HEK293 (cell line): Measurements from ENCODE around the gene PSMA7.

Experiments
- YY1 ChIP-seq: fragments of 450-650 bp; formaldehyde crosslinking; IDR thresholded peaks from 2 replicates; pipeline ENCODE4 v1.5.1; 2018; ENCODE audit warnings: missing biosample characterization, missing genetic modification characterization
- ZBTB21 ChIP-seq: fragments of 450-650 bp; formaldehyde crosslinking; IDR thresholded peaks from 2 replicates; pipeline ENCODE4 v1.5.1; 2017; ENCODE audit warnings: missing biosample characterization, missing genetic modification characterization
- ZNF112 ChIP-seq: fragments of 450-650 bp; formaldehyde crosslinking; IDR thresholded peaks from 2 replicates; pipeline ENCODE4 v1.5.0; 2017; ENCODE audit warnings: missing biosample characterization, missing genetic modification characterization
- ZNF175 ChIP-seq: fragments of 450-650 bp; formaldehyde crosslinking; IDR thresholded peaks from 2 replicates; pipeline ENCODE4 v1.5.1; 2016; ENCODE audit warnings: missing biosample characterization, missing genetic modification characterization
- ZNF341 ChIP-seq: fragments of 450-650 bp; formaldehyde crosslinking; IDR thresholded peaks from 2 replicates; pipeline ENCODE4; 2016; ENCODE audit warnings: low read depth, missing biosample characterization, missing genetic modification characterization
- ZNF692 ChIP-seq: fragments of 450-650 bp; formaldehyde crosslinking; IDR thresholded peaks from 2 replicates; pipeline ENCODE4 v1.5.1; 2016; ENCODE audit warnings: missing biosample characterization, missing genetic modification characterization
- ZSCAN5A ChIP-seq: fragments of 450-650 bp; formaldehyde crosslinking; IDR thresholded peaks from 2 replicates; pipeline ENCODE4 v1.5.1; 2016; ENCODE audit warnings: missing biosample characterization, missing genetic modification characterization
- TF ChIP-seq, protein P1 (sequence below): fragments of 450-650 bp; formaldehyde crosslinking; IDR thresholded peaks from 2 replicates; pipeline ENCODE4 v1.5.1; 2016; ENCODE audit warnings: missing biosample characterization, missing genetic modification characterization
- TF ChIP-seq, protein P2 (sequence below): fragments of 450-650 bp; formaldehyde crosslinking; IDR thresholded peaks from 2 replicates; pipeline ENCODE4 v1.5.1; 2016; ENCODE audit warnings: missing biosample characterization, missing genetic modification characterization

DNA sequence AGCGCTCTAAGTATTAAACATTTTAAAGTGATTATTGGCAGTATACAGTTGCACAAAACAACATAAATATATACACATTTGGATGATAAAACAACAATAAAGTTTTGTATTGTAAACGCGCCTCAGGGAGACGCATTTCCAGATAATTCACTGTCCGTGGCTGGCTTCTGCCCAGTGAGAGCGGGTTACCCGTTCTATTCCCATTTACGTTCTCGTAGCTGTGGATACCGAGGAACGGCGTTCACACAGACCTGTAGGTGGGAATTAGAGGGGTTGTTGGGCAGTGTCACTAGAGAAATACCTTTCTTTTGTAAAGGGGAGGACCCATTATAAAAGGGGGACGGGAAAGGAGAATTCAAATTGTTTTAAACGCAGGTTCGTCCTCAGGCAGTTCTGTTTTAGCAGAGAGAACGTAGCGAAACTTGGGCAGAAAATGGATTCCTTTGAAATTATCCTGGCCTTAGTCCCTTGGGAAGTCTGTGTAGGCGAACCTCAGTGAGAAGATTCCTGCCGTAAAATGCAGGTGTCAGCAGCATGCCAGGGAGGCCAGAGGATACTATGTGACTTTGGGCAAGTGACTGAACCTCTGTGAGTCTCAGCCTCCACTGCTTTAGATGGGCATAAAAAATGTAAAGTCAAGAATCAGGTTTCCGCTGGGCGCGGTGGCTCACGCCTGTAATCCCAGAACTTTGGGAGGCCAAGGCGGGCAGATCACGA, 40.4 kb upstream of the PSMA7 start:
- TF ChIP-seq, protein P1, sequence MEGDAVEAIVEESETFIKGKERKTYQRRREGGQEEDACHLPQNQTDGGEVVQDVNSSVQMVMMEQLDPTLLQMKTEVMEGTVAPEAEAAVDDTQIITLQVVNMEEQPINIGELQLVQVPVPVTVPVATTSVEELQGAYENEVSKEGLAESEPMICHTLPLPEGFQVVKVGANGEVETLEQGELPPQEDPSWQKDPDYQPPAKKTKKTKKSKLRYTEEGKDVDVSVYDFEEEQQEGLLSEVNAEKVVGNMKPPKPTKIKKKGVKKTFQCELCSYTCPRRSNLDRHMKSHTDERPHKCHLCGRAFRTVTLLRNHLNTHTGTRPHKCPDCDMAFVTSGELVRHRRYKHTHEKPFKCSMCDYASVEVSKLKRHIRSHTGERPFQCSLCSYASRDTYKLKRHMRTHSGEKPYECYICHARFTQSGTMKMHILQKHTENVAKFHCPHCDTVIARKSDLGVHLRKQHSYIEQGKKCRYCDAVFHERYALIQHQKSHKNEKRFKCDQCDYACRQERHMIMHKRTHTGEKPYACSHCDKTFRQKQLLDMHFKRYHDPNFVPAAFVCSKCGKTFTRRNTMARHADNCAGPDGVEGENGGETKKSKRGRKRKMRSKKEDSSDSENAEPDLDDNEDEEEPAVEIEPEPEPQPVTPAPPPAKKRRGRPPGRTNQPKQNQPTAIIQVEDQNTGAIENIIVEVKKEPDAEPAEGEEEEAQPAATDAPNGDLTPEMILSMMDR (tag by site-specific recombination), result no peak
- no peak for TF ChIP-seq ZNF112 (tag by site-specific recombination)
- TF ChIP-seq ZBTB21 (tag by site-specific recombination), result no peak
- no peak for TF ChIP-seq ZSCAN5A (tag by site-specific recombination)
- TF ChIP-seq ZNF341 (tag by site-specific recombination), result no peak
- TF ChIP-seq YY1 (tag by site-specific recombination), result no peak
- no peak for TF ChIP-seq ZNF692
- TF ChIP-seq ZNF175 (tag by site-specific recombination), result no peak
- TF ChIP-seq, protein P2, sequence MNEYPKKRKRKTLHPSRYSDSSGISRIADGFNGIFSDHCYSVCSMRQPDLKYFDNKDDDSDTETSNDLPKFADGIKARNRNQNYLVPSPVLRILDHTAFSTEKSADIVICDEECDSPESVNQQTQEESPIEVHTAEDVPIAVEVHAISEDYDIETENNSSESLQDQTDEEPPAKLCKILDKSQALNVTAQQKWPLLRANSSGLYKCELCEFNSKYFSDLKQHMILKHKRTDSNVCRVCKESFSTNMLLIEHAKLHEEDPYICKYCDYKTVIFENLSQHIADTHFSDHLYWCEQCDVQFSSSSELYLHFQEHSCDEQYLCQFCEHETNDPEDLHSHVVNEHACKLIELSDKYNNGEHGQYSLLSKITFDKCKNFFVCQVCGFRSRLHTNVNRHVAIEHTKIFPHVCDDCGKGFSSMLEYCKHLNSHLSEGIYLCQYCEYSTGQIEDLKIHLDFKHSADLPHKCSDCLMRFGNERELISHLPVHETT (tag by site-specific recombination), result no peak
